Neural cell (in vitro differentiated cells): ENCODE data around the gene MED26.
"Not testable (repeated sequence)": the region's sequence is repeated elsewhere in the genome, so short reads cannot be mapped to it uniquely, and the experiment has no call there.

Experiments
- CTCF ChIP-seq: fragments of 450-650 bp; IDR thresholded peaks from 2 replicates; pipeline ENCODE4 v1.5.1; 2014; ENCODE audit warnings: antibody characterized with exemption, mild to moderate bottlenecking, moderate library complexity; ENCODE audit not compliant: poor library complexity, severe bottlenecking
- EZH2 ChIP-seq: fragments of 200-600, 300-800 bp; shearing (Covaris generic), sonication (generic); IDR thresholded peaks from 2 replicates; pipeline ENCODE4 v1.6.1; 2014; ENCODE audit warnings: antibody characterized with exemption, low read length, borderline replicate concordance, mild to moderate bottlenecking; ENCODE audit not compliant: insufficient read depth, poor library complexity, severe bottlenecking
- POLR2AphosphoS5 ChIP-seq: IDR thresholded peaks from 2 replicates; pipeline ENCODE4 v1.6.1; 2012

- not testable (repeated sequence) for TF ChIP-seq POLR2AphosphoS5, EZH2, CTCF
Observed at GRCh38 chr19:16551902-16552301, 76.1 kb downstream of the MED26 start.
